ENCODE measurements around the gene NTF4. TPM values are rescaled to one million over a fixed set of nuclear protein-coding genes. Genes with fewer than 3 reads are reported as not detected.

NTF4 gene
- total RNA-seq, 1 experiment from 2014 or later: 3.9 TPM

- ATAC-seq: no peak
- peaks cover 17% of the 10 kb centered on the region for H3K4me1 Mint-ChIP-seq
- H3K36me3 Mint-ChIP-seq: peaks cover 33% of the 10 kb centered on the region
- H3K9me3 Mint-ChIP-seq: peaks cover 3% of the 10 kb centered on the region; the same call in 1 of the 2 replicates
- ChIA-PET CTCF (interaction anchor here (0.5 to 2.4 kb wide), 2 partner anchors 12 to 111 kb away, joined by 3 to 11 read pairs; no protein-coding TSS in a partner anchor), POLR2A (no interaction called here)
- H3K27ac Mint-ChIP-seq: peak overlapping the region; percentile 97
- peak overlapping the region; percentile 96 for H3K4me3 Mint-ChIP-seq
- no peak for TF ChIP-seq NR3C1 (CRISPR knock-in tag; conservative IDR thresholded peaks at IDR 0.05; ENCODE audit: low read depth)
- no peak for TF ChIP-seq NFYB (CRISPR knock-in tag; conservative IDR thresholded peaks at IDR 0.05; ENCODE audit: low read depth)
- TF ChIP-seq ZNF219 (CRISPR knock-in tag; IDR thresholded peaks at IDR 0.05; ENCODE audit: borderline replicate concordance): no peak
- no peak for TF ChIP-seq ZBTB21 (CRISPR knock-in tag; IDR thresholded peaks at IDR 0.05; ENCODE audit: borderline replicate concordance)
- TF ChIP-seq ZNF121 (CRISPR knock-in tag; IDR thresholded peaks at IDR 0.05): no peak
- no peak for TF ChIP-seq NR2C2 (CRISPR knock-in tag; IDR thresholded peaks at IDR 0.05)
- TF ChIP-seq HMGA2 (CRISPR knock-in tag; IDR thresholded peaks at IDR 0.05): no peak
- no peak for TF ChIP-seq FOXJ3 (CRISPR knock-in tag; IDR thresholded peaks at IDR 0.05; ENCODE audit: borderline replicate concordance)
- TF ChIP-seq ZNF232 (CRISPR knock-in tag; IDR thresholded peaks at IDR 0.05): no peak
- TF ChIP-seq E2F5 (CRISPR knock-in tag; IDR thresholded peaks at IDR 0.05): no peak
- TF ChIP-seq CREM (CRISPR knock-in tag; IDR thresholded peaks at IDR 0.05): no peak
- no peak for DNase-seq (ENCODE audit: low spot score)
- H3K27me3 Mint-ChIP-seq (ENCODE audit: low read depth): peaks cover 11% of the 10 kb centered on the region
Observed at GRCh38 chr19:49085868-49086232, 21.2 kb upstream of the NTF4 start.

- POLR2A ChIA-PET: no interaction called here
- TF ChIP-seq ZNF425 (CRISPR knock-in tag; conservative IDR thresholded peaks at IDR 0.05) (no peak), ZNF512 (CRISPR knock-in tag; IDR thresholded peaks at IDR 0.05; ENCODE audit: borderline replicate concordance) (no peak), FOXP4 (CRISPR knock-in tag; IDR thresholded peaks at IDR 0.05) (0 out of 2 replicates have a peak, but pooled peaks have one; percentile 58), ZBTB43 (CRISPR knock-in tag; IDR thresholded peaks at IDR 0.05) (peak; percentile 95), FOXJ3 (CRISPR knock-in tag; IDR thresholded peaks at IDR 0.05; ENCODE audit: borderline replicate concordance) (no peak), HMGA2 (CRISPR knock-in tag; IDR thresholded peaks at IDR 0.05) (no peak), NFE2L1 (CRISPR knock-in tag; IDR thresholded peaks at IDR 0.05) (peak; percentile 81), ARID4B (CRISPR knock-in tag; IDR thresholded peaks at IDR 0.05; ENCODE audit: borderline replicate concordance) (peak; percentile 88; the same call in 1 of the 2 replicates), FOXP1 (CRISPR knock-in tag; IDR thresholded peaks at IDR 0.05; ENCODE audit: borderline replicate concordance) (peak; percentile 97), ZNF232 (CRISPR knock-in tag; IDR thresholded peaks at IDR 0.05) (no peak), ESRRA (CRISPR knock-in tag; IDR thresholded peaks at IDR 0.05; ENCODE audit: borderline replicate concordance) (peak; percentile 70; the same call in 1 of the 2 replicates)
Observed at GRCh38 chr19:49085020-49085867, 20.6 kb upstream of the NTF4 start, which contains the start of gene SNRNP70. TSS of gene SNRNP70 (plus strand) at chr19:49085451. CDS start at chr19:49086415, 964 bp downstream.

More at GRCh38 chr19:49085020-49085867, 20.6 kb upstream of the NTF4 start, which contains the start of gene SNRNP70:
- peaks cover 17% of the 10 kb centered on the region for H3K4me1 Mint-ChIP-seq
- peaks cover 16% of the 10 kb centered on the region for H3K27me3 Mint-ChIP-seq (ENCODE audit: low read depth)
- H3K9me3 Mint-ChIP-seq: peaks cover 3% of the 10 kb centered on the region; the same call in 1 of the 2 replicates
- peaks cover 27% of the 10 kb centered on the region for H3K36me3 Mint-ChIP-seq
- CTCF ChIA-PET: interaction anchor here (0.5 to 2.4 kb wide), 2 partner anchors 13 to 112 kb away, joined by 3 to 11 read pairs; no protein-coding TSS in a partner anchor
- peak within 1 kb of the TSS; percentile 99 for H3K27ac Mint-ChIP-seq
- peak; percentile 99 for DNase-seq (ENCODE audit: low spot score)
- H3K4me3 Mint-ChIP-seq: peak within 1 kb of the TSS; percentile 96
- peak; percentile 97 for ATAC-seq
